Activated CD4-positive, alpha-beta T cell treated with anti-CD3 and anti-CD28 coated beads, Interleukin-2, amount 50 U/mL, for 48 hours (primary cell): ENCODE results near the gene ANKRD18A.

Source experiments
- DNase-seq, 2 experiments: peaks; one replicate each; pipeline ENCODE4 v3.0.0-alpha.2; 2020

ANKRD18A gene

DNA sequence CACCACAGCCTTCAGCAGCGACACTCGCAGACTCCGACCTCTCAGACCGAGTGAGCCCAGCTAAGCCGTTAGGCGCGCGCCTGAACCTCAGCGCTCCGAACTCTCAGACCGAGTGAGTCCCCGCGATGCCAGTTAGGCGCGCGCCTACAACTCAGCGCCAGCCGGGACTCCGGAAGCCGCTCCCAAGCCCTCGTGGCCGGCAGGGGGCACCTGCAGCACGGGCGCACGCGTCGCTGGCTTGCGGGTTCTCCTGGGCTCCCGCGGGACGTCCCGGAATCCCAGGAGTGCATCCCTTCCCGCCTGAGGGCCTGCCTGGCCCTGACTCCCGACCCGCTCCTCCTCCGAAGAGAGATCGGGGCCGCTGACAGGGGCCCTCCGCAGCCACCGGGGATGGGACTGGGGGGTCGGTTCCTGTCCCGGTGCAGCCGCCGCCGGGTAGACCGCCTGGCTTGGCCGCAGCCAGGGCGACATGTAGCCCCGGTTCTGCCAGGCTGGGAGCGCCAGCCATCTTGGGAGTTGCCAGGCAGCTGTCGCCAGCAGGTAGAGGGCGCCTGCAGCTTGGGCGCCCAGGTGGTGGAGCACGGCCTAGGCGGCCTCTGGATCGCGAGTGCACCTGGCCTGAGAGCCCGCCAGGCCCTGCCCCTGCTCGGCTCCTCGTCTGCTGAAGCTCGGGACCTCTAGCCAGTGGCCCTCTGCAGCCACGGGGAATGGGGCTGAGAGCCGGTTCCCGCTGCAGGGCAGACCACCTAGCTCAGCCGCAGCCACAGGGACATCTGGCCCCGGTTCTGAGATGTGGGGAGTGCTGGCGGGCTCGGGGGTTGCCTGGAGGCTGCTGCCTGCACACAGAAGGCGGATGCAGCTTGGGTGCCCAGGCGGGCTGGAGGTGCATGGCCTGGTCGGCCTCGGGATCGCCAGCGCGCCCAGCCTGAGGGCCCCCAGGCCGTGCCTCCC, at the start of gene ANKRD18A:
Gene ANKRD18A (minus strand): TSS at position 114 of the 951 bp plus-strand sequence. CDS start 311 bp downstream, outside the sequence.
- peak; percentile 81 to 86 for DNase-seq

DNA sequence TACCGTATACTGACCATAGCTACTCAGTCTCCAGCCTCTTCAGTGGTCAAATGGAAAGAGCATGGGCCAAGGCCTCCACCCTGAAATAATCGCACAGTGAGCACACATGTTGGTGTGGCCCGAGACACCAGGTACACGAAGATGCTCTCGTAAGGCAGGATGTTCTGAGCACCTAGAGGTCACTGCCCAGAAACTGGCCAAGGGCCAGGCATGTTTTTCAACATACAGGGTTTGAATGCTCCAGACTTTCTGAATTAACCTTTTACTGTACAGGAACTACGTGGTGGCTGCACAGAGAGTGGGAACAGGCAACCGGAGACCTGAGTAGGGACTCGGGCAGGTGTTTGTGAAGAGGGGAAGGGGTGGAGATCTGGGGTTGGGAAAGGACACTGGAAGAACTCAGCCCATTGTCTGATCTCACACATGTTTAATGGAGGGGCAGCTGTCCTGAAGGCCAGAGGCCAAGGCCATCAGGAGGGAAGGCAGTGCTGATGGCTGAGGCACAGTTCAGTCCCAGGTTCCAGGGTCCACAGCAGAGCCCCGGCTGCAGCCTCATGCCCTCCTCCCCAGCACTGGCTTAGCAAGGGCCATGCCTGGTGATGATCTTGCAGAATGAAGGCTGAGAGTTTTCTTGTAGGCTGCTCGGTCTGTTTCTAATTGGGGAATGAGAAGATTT, 48.5 kb upstream of the ANKRD18A start:
- DNase-seq, result no peak

DNA sequence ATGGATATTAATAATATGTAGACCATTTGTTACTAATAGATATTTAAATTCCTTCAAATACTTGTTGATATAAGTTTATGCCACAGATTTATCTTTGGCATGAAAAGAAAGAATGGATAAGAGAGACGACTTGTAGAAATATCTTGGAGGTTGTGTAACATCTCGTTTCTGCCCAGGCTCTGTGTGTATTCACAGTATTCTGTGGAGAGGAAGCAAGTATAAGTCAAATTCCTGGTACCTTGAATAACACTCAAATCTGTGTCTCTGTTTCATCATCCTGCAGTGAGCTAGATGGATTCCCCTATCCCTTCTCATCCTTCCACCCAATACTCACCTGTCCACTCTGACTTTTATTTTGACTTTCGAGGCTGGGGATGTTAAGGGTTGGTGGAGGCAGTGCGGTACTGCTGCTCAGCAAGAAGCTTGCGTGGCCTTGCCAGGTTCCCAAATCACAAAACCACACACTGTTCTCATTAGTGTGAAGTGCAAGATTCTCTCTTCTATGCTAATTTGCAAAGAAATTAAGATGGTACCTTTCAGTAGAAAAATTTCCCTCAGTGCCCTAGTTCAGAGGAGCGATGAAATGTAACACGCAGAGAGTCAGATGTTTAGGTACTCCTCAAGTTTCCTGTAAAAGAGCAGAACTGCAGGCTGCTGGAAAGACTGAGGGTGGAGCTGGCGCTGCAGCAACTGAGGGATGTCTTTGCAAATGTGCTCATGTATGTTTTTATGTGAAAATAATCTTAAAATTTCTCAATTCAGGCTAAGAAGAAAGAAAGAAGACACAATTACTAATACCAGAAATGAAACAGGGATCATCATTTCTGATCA, 42.6 kb upstream of the ANKRD18A start:
- DNase-seq, result no peak

DNA sequence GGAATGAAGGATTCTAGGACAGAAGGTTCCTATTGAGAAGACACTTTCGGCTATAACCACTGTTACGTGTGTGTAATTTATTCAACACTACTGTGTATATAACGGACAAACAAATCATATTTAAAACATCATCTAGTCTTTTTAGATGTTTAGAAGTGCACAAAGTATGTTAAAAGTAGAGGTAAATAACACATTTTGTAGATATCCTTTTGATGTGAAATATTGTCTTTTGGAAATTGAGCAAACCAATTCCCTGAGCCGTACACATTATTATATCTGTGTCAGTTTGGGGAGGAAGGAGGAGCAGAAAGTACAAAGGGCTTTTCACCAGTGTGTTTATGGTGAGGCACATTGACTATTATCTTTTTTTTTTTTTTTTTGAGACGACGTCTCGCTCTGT, 39.1 kb upstream of the ANKRD18A start:
- no peak for DNase-seq

GRCh38 chr9:38656896-38657295, 36.5 kb upstream of the ANKRD18A start:
- no peak for DNase-seq

GRCh38 chr9:38652486-38652885, 32.1 kb upstream of the ANKRD18A start:
- no peak for DNase-seq

- DNase-seq, result no peak
These were observed 31.6 kb upstream of the ANKRD18A start for GRCh38 chr9:38652044-38652443.

- DNase-seq, result no peak
These were observed 31.1 kb upstream of the ANKRD18A start for GRCh38 chr9:38651400-38652042.

- no peak for DNase-seq
These were observed 30.2 kb upstream of the ANKRD18A start for GRCh38 chr9:38650564-38650963.

DNA sequence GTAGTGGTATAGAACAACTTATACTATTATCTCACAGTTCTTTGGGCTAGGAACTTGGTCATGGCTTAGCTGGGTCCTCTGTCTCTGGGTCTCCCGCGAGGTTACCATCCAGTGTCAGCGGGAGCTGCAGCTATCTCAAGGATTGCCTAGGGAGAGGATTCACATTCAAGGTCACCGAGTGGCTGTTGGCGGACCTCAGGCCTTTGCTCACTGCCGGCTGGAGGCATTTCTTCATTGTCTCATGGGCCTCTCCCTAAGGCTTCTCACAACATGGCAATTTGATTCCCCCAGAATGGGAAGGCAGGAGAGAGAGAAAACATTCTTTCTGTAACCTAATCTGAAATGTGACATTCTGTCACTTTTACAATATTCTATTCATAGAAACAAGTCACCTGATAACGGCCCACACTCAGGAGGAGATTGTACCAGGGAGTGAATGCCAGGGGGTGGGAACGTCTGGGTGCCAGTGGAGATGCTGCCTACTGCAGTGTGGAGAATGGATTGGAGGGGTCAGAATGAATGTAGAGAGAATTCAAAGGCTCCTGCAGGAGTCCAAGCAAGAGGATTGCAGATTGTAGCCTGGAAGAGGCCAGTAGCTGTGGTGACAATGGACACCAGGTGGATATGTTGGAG, 29.5 kb upstream of the ANKRD18A start:
- no peak for DNase-seq

GRCh38 chr9:38644601-38645000, 24.2 kb upstream of the ANKRD18A start:
- no peak for DNase-seq

GRCh38 chr9:38643815-38644173, 23.4 kb upstream of the ANKRD18A start:
- no peak for DNase-seq

- DNase-seq, result no peak
These were observed 22.8 kb upstream of the ANKRD18A start for GRCh38 chr9:38642951-38643814.

GRCh38 chr9:38641985-38642864, 21.8 kb upstream of the ANKRD18A start:
- peak in 1 of 2 experiments; percentile 9 for DNase-seq

DNA sequence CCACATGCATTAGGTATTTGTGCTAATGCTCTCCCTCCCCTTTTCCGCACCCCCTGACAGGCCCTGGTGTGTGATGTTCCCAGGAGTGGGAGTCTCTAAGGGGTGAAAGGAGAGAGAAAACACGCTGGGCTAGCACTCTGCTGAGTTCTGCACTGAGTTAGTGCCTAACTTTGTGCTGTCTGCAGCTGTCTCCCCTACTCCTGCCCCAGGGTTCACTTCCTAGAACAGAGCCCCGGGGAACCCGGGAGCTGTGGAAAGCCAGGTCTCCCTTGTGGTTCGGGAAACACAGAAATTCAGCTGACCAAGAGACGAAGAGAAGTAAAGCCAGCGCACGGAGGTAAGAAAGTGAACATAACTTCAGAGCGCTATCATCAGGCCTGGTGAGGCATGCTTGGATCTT, 20.7 kb upstream of the ANKRD18A start:
- no peak for DNase-seq

DNA sequence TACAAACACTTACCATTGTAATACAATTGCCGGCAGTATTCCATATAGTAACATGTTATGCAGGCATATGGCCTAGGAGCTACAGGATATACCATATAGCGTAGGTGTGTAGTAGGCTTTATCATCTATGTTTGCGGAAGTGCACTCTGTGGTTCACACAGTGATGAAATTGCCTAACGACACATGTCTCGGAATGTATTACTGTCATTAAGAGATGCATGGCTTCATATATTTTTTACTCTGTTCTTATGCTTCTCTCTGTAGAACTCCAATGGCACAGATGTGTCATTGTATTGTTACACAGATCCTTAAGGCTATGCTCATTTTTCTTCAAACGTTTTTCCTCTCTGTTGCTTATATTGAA, 19.2 kb upstream of the ANKRD18A start:
- DNase-seq, result no peak

GRCh38 chr9:38638881-38639576, 18.6 kb upstream of the ANKRD18A start:
- no peak for DNase-seq

GRCh38 chr9:38634315-38634714, 13.9 kb upstream of the ANKRD18A start:
- DNase-seq, result no peak

DNA sequence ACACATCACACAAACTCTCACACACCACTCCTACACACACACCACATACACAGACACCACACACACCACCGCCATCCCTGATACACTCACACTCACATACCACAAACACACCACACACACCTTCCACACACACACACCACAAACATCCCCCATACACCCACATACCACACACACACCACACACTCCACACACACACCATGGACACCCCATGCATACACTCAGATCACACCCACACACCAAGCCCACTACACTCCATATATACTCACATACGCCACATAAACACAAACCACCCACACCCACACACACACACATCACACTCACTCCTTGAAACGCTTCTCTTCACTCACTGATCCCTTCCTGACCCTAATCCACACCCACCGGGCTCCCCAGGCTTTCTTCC, 9.1 kb upstream of the ANKRD18A start:
- DNase-seq, result no peak

GRCh38 chr9:38626006-38626405, 5.6 kb upstream of the ANKRD18A start:
- no peak for DNase-seq
